ENCODE results near the gene SCN11A.

Gene SCN11A

GRCh38 chr3:39051649-39052561, at the start of gene SCN11A, which contains the start of gene WDR48:
SCN11A (minus strand) TSS chr3:39051944; CDS start chr3:38950362, 101,582 bp downstream.
WDR48 (plus strand) TSS chr3:39052016; CDS start chr3:39052026, 10 bp downstream.
- DNase-seq = peak; percentile 97

GRCh38 chr3:39101022-39101689, 49.4 kb upstream of the SCN11A start:
- peak; percentile 79 for DNase-seq

- no peak for DNase-seq
These were observed 48.7 kb upstream of the SCN11A start for GRCh38 chr3:39100500-39100886.

GRCh38 chr3:39099738-39100499, 48.2 kb upstream of the SCN11A start:
- DNase-seq = no peak

- DNase-seq = no peak
These were observed 47.5 kb upstream of the SCN11A start for GRCh38 chr3:39099242-39099641.

GRCh38 chr3:39098473-39099000, 46.8 kb upstream of the SCN11A start:
- no peak for DNase-seq

- DNase-seq = no peak
These were observed 46.1 kb upstream of the SCN11A start for GRCh38 chr3:39097716-39098472.

GRCh38 chr3:39096775-39097174, 45.0 kb upstream of the SCN11A start:
- DNase-seq = no peak

GRCh38 chr3:39095778-39096177, 44.0 kb upstream of the SCN11A start:
- DNase-seq = no peak

- DNase-seq = no peak
These were observed 43.3 kb upstream of the SCN11A start for GRCh38 chr3:39094851-39095677.

- DNase-seq = no peak
These were observed 39.2 kb upstream of the SCN11A start for GRCh38 chr3:39090922-39091321.

GRCh38 chr3:39088889-39089288, 37.1 kb upstream of the SCN11A start:
- no peak for DNase-seq

- DNase-seq = no peak
These were observed 36.7 kb upstream of the SCN11A start for GRCh38 chr3:39088456-39088855.

- DNase-seq = no peak
These were observed 34.4 kb upstream of the SCN11A start for GRCh38 chr3:39086144-39086543.

GRCh38 chr3:39082666-39083313, 31.0 kb upstream of the SCN11A start:
- no peak for DNase-seq

- DNase-seq = no peak
These were observed 28.3 kb upstream of the SCN11A start for GRCh38 chr3:39080026-39080425.

GRCh38 chr3:39079530-39079929, 27.8 kb upstream of the SCN11A start:
- no peak for DNase-seq

- no peak for DNase-seq
These were observed 24.2 kb upstream of the SCN11A start for GRCh38 chr3:39075910-39076309.

- DNase-seq = no peak
These were observed 16.8 kb upstream of the SCN11A start for GRCh38 chr3:39068556-39068955.

GRCh38 chr3:39067286-39067685, 15.5 kb upstream of the SCN11A start:
- no peak for DNase-seq

- no peak for DNase-seq
These were observed 13.5 kb upstream of the SCN11A start for GRCh38 chr3:39065197-39065596.
